ENCODE measurements around the gene CD82. TPM values are rescaled to one million over a fixed set of nuclear protein-coding genes. Genes with fewer than 3 reads are reported as not detected.
A peak's percentile ranks its signal among the peaks of the same experiment; 100 is the strongest.

The CD82 gene
- total and polyA plus RNA-seq, 2 donors from 2014 or later: 59.3 to 94.4 TPM

GRCh38 chr11:44627165-44627789, 61.8 kb downstream of the CD82 start:
- FAIRE-seq (no peak), DNase-seq (no peak)
- H3K27ac ChIP-seq (ENCODE audit: low read depth in 2 of 2, low read length in 2 of 2): no peak overlapping the region
- peak overlapping the region in 1 of 3 donors; percentile 7 for H3K9ac ChIP-seq (ENCODE audit: low read length in 3 of 3)
- no peak overlapping the region for H3K4me3 ChIP-seq (ENCODE audit: low read length in 3 of 3)
- H3K4me1 ChIP-seq (ENCODE audit: control insufficient read depth in 2 of 3, insufficient read depth in 2 of 3, low read depth in 1 of 3, low read length in 3 of 3): peaks cover 0 to 6% (median 0%) of the 10 kb centered on the region in 3 donors
- H3K27me3 ChIP-seq (ENCODE audit: control insufficient read depth, insufficient read depth, low read length): no peaks in the 10 kb centered on the region
- intact Hi-C loops (cut with DNase I): no loop called here
- no peaks in the 10 kb centered on the region for H3K9me3 ChIP-seq (ENCODE audit: control insufficient read depth in 2 of 3, insufficient read depth in 1 of 3, low read length in 3 of 3)
- H3K36me3 ChIP-seq (ENCODE audit: control insufficient read depth in 2 of 3, insufficient read depth in 3 of 3, low read length in 3 of 3): no peaks in the 10 kb centered on the region
- no peak for TF ChIP-seq CTCF (IDR thresholded peaks at IDR 0.05; ENCODE audit: borderline replicate concordance, extremely low read depth, insufficient read depth)

DNA sequence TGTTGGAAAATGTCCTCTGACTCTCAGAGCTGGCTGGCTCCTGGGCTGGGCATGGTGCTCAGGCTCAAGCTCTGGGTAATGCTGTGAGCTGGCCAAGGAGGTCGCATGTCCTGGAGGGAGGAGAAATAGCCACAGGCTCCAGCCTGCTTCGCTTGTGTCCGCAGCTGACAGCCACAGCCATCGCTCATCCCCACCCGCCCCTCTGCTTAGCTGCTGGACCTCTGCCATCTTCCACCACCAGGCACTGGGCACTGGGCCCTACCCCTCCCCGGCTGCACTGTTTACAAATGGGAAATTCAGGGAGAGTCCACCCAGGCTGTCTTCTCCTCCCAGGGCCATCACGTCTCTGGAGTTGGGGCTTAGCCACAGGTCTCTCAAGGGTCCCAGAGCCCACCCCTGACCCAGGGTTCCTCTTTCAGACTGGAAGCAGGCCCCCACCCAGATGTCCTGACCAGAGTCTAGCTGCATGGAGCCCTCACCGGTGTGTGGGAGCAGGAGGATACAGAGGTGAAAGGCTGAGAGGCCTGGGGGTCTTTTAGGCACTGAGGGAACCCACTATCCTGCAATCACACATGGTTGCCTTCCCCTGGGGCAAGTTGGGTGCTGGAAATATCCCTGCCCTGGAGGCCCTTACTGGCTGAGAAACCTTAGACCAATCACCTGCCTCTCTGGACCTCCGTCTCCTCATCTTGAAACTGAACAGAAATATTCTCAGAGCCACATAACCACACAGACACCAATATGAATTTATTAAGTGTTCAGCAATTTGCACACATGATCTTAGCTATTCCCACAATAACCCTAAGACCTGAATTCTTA, 62.7 kb downstream of the CD82 start:
- peak overlapping the region in 1 of 3 donors; percentile 7 for H3K9ac ChIP-seq (ENCODE audit: low read length in 3 of 3)
- no peak overlapping the region for H3K4me3 ChIP-seq (ENCODE audit: low read length in 3 of 3)
- DNase-seq (peak in 3 of 5 donors; percentile 21 to 57 (median 44)), FAIRE-seq (no peak)
- no peak for TF ChIP-seq CTCF (IDR thresholded peaks at IDR 0.05; ENCODE audit: borderline replicate concordance, extremely low read depth, insufficient read depth)
- peak overlapping the region in 1 of 2 donors; percentile 52 for H3K27ac ChIP-seq (ENCODE audit: low read depth in 2 of 2, low read length in 2 of 2)
- H3K9me3 ChIP-seq (ENCODE audit: control insufficient read depth in 2 of 3, insufficient read depth in 1 of 3, low read length in 3 of 3): no peaks in the 10 kb centered on the region
- intact Hi-C loops (cut with DNase I): no loop called here
- peaks cover 0 to 6% (median 0%) of the 10 kb centered on the region in 3 donors for H3K4me1 ChIP-seq (ENCODE audit: control insufficient read depth in 2 of 3, insufficient read depth in 2 of 3, low read depth in 1 of 3, low read length in 3 of 3)
- no peaks in the 10 kb centered on the region for H3K27me3 ChIP-seq (ENCODE audit: control insufficient read depth, insufficient read depth, low read length)
- H3K36me3 ChIP-seq (ENCODE audit: control insufficient read depth in 2 of 3, insufficient read depth in 3 of 3, low read length in 3 of 3): no peaks in the 10 kb centered on the region

DNA sequence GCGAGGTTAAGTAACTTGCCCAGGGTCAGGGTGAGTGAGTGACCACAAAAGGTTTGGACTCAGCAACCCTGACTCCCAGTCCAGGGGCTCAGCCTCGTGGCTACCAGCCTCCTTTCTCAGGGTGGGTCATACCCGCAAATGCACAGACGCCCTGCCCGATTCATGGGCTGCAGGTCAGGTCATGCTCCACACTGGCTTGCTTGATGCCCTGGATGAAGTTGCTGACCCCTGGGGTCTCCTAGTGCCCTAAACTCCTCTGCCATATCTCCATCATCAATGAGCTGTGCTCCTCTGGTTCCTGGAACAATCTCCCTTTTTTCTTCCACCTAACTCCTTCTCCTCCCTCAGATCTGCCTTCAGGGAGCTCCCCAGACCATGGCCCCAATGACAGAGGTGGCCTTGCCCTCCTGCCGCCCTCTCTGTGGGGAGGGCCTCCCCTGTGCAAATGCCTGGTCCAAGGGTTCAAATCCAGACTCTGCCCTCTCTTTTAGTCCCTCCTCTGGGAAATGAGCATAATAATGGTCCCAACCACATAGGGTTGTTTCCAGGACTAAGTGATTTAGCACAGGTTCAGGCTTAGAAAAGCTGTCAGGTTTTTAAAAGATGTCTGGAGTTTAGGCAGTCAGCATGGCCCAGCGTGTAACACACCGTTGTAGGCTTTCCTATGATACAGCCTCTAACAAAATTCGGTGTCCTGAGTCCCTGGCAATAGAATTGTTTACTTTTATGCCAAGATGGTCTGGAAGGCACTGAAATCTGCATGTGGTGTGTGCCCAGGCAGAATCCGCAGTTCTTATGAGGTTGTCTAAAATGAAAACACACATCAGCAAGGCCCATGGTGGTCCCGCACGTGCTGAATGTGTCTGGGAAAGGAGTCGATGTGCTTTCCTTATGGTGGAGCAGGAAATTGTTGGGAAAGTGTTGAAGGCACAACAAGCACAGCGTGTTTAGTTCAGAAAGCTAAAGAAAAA, 63.6 kb downstream of the CD82 start:
- no peak overlapping the region for H3K9ac ChIP-seq (ENCODE audit: low read length in 3 of 3)
- no peak for TF ChIP-seq CTCF (IDR thresholded peaks at IDR 0.05; ENCODE audit: borderline replicate concordance, extremely low read depth, insufficient read depth)
- no peaks in the 10 kb centered on the region for H3K9me3 ChIP-seq (ENCODE audit: control insufficient read depth in 2 of 3, insufficient read depth in 1 of 3, low read length in 3 of 3)
- no peaks in the 10 kb centered on the region for H3K27me3 ChIP-seq (ENCODE audit: control insufficient read depth, insufficient read depth, low read length)
- FAIRE-seq (no peak), DNase-seq (peak in 2 of 5 donors; percentile 5 to 23)
- no peaks in the 10 kb centered on the region for H3K4me1 ChIP-seq (ENCODE audit: control insufficient read depth in 2 of 3, insufficient read depth in 2 of 3, low read depth in 1 of 3, low read length in 3 of 3)
- H3K36me3 ChIP-seq (ENCODE audit: control insufficient read depth in 2 of 3, insufficient read depth in 3 of 3, low read length in 3 of 3): no peaks in the 10 kb centered on the region
- H3K4me3 ChIP-seq (ENCODE audit: low read length in 3 of 3): no peak overlapping the region
- H3K27ac ChIP-seq (ENCODE audit: low read depth in 2 of 2, low read length in 2 of 2): no peak overlapping the region
- intact Hi-C loops (cut with DNase I): no loop called here

All from kidney (tissue), 14 donors.